LNCaP clone FGC (cell line): ENCODE measurements around the gene RNF207.
A peak's percentile ranks its signal among the peaks of the same experiment; 100 is the strongest.

Experiments
- DNase-seq: peaks from one replicate; pipeline ENCODE4 v3.0.0-alpha.2; 2011; ENCODE audit warnings: low read depth
- H3K4me3 ChIP-seq: 2 replicates; pipeline ENCODE4 v1.5.1; 2011; ENCODE audit warnings: mild to moderate bottlenecking, low read depth, low read length, control low read depth
- TF ChIP-seq, protein P1 (sequence below): IDR thresholded peaks from 2 replicates; pipeline ENCODE4 v1.5.1; 2012; ENCODE audit warnings: mild to moderate bottlenecking; ENCODE audit not compliant: control insufficient read depth, insufficient read depth; ENCODE audit errors: extremely low read depth

Gene RNF207, protein sequence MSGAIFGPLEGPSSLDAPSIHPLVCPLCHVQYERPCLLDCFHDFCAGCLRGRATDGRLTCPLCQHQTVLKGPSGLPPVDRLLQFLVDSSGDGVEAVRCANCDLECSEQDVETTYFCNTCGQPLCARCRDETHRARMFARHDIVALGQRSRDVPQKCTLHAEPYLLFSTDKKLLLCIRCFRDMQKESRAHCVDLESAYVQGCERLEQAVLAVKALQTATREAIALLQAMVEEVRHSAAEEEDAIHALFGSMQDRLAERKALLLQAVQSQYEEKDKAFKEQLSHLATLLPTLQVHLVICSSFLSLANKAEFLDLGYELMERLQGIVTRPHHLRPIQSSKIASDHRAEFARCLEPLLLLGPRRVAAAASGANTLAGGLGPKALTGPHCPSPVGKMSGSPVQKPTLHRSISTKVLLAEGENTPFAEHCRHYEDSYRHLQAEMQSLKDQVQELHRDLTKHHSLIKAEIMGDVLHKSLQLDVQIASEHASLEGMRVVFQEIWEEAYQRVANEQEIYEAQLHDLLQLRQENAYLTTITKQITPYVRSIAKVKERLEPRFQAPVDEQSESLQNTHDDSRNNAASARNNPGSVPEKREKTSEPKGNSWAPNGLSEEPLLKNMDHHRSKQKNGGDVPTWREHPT

DNA sequence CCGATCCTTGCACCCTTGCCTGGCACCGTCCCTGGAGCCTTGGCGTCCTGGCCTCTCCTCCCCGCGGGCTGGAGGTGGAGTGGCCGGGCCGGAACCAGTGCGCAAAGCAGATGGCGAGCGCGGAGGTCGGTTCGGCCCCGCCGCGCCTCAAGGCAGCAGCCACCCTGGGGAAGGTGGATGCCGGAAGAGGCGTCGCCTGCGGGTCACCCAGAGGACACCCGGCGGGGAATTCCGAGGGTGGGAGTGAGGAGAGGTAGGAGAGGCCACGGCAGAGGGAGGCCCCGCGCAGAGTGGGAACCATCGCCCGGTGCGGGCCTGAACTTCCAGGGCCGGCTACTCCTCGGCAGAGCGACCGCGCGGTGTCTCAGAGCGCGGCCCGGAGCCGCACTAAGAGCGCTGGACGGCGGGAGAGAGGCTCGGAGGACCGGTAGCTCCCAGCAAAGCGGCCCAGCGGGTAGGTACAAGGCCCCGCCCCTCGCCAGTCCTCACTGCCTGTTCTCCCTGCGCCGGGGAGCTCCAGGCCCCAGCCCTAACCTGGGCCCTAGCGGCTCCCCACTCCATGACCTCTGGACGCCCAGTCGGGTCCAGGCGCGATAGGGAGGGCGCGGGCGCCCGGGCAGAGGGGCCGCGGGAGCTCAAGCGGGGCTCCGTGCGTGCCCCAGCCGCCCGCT, at the start of gene RNF207:
Gene RNF207 (plus strand): TSS at position 271 of the 671 bp plus-strand sequence. CDS start 417 bp downstream, outside the sequence.
- peak; percentile 27 for DNase-seq
- TF ChIP-seq, protein P1, sequence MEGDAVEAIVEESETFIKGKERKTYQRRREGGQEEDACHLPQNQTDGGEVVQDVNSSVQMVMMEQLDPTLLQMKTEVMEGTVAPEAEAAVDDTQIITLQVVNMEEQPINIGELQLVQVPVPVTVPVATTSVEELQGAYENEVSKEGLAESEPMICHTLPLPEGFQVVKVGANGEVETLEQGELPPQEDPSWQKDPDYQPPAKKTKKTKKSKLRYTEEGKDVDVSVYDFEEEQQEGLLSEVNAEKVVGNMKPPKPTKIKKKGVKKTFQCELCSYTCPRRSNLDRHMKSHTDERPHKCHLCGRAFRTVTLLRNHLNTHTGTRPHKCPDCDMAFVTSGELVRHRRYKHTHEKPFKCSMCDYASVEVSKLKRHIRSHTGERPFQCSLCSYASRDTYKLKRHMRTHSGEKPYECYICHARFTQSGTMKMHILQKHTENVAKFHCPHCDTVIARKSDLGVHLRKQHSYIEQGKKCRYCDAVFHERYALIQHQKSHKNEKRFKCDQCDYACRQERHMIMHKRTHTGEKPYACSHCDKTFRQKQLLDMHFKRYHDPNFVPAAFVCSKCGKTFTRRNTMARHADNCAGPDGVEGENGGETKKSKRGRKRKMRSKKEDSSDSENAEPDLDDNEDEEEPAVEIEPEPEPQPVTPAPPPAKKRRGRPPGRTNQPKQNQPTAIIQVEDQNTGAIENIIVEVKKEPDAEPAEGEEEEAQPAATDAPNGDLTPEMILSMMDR, result no peak
- peak within 1 kb of the TSS; percentile 61 for H3K4me3 ChIP-seq

DNA sequence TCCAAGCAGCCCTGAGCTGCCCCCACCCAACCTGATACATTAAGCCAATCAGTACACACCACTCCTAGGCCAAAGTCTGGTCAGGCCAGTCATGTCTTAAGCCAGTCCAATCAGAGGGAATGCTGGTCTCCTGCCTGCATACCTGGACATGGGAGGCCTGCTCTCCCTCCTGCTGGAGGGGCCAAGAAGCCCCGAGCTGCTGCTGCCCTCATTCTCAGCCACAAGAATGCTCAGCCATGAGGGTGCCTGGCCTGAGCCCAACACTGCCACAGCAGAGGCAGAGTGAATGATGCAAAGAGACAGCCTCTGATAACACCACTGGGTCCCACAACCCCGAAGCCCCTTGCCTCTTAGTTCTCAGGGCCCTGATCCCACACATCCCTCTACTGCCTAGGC, 48.8 kb upstream of the RNF207 start:
- DNase-seq, result no peak
- TF ChIP-seq, protein P1, result no peak
- H3K4me3 ChIP-seq, result no peak overlapping the region

DNA sequence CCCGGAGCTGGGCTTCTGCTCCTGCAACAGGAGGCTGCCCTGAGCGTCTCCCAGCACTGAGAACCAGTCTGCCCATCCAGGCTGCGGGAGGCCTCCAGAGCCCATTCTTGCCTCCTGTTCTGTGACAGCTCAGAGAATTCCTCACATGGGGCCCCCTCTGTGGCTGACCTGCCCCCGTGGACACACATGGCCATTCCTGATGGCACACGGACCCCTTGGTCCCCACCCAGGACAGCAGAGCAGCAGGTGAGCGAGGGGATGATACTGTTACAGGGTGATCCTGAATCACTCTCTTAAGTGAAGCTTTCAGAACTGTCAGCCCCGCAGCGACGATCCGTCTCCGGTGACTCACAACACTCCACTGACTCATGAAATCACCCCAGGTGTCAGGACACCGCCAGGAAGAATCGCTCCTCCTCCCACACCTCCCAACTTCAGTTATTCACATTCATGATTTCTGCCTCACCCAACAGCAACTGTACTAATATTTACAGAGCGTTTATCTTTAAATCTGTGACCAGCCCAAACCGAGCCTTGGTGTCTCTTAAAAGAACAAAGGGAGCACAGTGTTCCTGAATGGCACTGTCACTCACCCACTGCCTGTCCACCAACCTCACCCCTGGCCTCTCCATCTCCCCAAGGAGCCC, 48.3 kb upstream of the RNF207 start:
- peak; percentile 87 for DNase-seq
- TF ChIP-seq, protein P1, result no peak
- no peak overlapping the region for H3K4me3 ChIP-seq

DNA sequence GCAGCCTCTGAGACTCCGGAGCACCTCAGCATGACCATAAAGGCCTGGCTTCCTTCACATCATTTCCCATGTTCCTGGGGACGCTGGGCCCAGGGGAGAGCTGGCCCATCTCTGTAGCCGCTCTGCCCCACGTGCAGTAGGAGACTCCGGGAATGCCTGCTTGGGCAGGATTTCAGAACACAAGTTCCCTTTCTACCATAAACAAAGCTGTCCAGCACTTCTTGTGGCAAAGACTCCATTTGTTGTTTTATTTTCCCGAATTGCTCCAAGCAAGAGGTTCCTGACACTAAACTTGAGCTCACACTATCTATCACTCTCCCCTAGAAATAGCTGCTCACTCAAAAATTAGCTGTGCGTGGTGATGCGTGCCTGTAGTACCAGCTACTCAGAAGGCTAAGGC, 47.7 kb upstream of the RNF207 start:
- no peak overlapping the region for H3K4me3 ChIP-seq
- TF ChIP-seq, protein P1, result no peak
- DNase-seq, result no peak

DNA sequence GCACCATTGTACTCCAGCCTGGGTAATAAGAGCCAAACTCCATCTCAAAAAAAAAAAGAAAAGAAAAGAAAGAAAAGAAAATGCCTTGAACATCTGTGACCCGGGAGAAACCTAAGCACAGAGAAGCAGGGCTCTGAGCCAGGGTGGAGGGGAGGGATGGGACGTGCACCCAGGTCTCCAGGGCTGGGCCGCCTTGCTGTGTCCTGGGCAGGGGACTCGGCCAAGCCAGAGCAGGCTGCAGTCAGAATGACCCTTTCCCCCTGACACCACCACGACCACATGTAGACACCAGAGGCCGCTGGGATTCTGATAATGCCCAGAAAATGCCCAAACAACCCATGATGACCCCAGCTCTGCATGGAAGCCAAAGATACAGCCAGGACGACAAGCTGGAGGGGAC, 43.6 kb upstream of the RNF207 start:
- TF ChIP-seq, protein P1, result no peak
- DNase-seq, result no peak
- no peak overlapping the region for H3K4me3 ChIP-seq

DNA sequence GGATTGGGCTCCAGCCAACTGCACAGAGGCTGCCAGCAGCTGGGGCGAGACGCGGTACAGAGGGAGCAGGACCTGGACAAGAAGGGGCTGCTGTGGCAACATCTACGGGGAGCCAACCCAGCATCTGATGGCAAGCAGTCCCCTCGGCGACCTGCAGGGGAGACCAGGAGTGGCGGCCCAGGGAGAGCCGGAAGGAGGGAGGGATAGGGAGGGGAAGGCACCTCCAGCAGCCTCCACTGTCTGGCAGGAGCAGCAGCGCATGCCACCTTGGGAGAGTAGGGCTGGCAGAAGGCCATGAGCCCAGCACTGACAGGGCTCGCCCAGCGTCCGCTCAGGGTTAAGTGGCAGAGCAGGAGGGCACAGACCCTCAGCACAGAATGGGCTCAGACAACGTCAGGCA, 43.1 kb upstream of the RNF207 start:
- no peak for DNase-seq
- TF ChIP-seq, protein P1, result no peak
- H3K4me3 ChIP-seq, result no peak overlapping the region
